ENCODE results near the gene GASK1A.
"Not testable (repeated sequence)": the region's sequence is repeated elsewhere in the genome, so short reads cannot be mapped to it uniquely, and the experiment has no call there.

GASK1A gene

DNA sequence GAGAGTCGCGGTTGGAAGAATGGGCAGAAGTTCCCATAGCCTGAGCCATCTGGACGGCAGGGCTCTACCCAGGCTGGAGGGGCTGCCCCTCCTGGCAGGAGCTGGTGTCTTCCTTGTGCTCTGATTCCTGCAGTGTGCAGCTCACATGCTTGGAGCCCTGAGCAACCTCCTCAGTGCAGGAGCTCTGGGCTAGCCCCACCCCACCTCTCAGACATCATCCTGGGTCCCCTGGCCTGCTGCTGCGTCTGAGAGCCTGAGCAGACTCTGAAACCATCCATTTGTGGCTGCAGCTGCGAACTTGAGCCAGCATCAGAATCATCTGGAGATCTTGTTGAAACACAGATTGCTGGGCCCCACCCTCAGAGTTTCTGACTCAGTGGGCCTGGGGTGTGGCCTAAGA, 84.0 kb downstream of the GASK1A start:
- DNase-seq: no peak

DNA sequence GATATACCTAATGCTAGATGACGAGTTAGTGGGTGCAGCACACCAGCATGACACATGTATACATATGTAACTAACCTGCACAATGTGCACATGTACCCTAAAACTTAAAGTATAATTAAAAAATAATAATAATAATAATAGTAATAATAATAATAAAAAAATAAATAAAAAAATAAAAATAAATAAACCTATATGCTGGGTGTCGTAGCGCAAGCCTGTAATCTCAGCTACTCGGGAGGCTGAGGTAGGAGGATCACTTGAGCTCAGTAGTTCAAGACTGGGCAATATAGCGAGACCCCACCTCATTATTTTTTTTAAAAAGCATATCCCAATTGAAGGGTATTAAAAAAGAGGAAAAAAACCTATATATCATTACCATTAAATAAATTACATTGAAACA, 91.6 kb downstream of the GASK1A start:
- not testable (repeated sequence) for DNase-seq

DNA sequence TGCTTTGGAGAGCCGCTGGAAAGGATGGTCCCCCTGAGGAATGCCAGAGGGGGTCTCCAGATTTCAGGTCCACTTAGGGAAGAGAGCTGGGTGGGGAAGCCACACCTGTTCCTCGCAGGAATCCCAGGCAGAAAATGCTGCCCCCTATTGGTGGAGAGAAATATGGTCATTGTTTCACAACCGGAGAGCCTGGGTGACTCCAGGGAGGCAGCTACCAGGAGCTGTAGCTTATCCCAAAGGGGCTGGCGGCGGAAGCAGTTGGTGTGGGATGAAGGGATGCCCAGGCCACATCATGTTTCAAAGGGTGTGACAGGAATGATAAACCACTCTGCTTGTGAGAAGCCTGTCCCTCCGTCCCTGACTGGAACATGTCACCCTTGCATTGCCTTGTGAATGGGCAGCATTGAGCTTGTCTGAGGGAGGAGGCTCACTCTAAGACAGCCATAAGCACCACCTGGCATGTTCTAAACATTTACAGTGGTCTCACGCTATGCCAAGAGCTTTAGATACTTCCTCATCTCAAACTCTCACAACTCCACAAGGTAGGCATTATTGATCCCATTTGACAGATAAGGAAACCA, 92.3 kb downstream of the GASK1A start:
- no peak for DNase-seq

DNA sequence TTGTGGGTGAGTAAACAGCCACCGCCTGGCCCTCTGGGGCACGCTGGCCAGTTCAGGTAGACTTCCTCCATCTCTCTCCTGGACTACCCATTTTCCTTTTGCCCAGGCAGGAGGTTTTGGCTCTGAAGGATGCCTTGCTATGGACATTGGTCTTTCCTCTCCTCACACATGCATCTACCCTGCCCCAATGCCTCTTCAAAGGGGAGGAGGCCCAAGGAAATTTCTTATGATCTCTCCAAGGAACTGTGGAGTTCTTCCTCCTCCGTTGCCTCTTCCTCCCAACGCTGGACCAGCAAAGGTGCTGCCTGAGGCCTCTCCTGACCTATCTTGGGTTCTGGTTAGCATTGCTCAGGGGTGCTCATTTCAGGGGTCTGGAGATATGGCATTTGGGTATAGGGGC, 93.2 kb downstream of the GASK1A start:
- no peak for DNase-seq

DNA sequence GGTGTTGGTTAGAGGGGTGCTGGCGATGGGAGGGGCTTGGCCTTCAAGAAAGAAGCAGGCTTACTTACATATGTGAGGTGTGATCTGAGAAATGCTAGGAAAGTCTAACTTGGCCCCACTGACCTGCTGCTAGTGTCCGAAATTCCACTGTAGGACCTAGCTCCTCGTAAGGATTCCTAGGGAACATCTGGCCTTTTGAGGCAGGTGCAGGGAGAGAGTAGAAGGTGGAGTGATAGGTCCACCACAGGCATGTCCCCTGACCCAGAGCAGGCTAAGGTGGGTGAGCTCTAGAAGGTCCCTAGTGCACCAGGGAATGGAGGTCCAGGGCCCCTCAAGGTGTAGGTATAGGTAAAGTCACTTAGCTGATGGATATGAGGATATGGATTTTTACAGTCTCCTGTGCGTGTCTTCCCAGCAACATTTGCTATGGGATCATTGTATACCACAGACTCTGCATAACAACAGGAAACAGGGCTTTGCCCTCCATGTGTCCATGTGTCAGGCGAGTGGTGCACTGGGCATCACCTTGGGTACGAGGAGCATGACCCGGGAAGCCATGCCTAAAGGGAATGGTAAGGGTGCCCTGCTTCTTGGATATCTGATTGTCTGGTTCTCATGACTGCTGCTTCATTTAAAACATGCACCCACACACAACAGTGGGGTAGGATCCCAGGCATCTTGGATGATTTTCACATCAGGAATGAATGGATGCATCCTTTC, 94.2 kb downstream of the GASK1A start:
- no peak for DNase-seq

DNA sequence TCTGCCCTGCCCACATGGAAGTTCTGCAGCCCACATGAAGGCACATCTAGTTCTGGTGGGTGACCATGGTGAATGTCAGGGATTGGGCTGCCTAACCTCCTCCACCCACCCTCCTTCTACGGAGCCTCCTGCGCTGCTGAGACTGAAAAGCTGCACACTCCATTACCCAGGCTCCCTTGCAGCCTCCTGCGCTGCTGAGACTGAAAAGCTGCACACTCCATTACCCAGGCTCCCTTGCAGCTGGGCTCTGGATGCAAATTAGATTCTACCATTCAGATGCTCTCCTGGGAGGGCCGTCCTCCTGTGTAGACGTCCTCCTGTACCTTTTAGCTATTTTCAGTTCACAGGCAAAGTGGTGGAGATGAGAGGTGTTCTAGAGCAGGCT, 94.7 kb downstream of the GASK1A start:
- no peak for DNase-seq

DNA sequence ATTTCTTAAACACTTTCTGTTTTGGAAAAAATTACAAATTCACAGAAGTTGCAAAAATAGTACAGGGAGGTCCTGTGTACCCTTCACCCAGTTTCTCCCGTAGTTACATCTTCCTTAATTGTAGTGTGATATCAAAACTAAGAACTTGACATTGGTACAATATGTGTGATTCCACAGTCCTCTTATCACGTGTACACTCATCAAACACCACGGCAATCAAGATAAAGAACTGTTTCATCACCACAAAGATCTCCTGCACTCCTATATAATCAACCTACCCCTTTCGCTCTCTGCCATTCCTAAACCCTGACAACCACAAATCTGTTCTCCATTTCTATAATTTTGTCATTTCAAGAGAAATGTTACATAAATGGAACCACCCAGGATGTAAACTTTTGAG, 95.4 kb downstream of the GASK1A start:
- DNase-seq: no peak

DNA sequence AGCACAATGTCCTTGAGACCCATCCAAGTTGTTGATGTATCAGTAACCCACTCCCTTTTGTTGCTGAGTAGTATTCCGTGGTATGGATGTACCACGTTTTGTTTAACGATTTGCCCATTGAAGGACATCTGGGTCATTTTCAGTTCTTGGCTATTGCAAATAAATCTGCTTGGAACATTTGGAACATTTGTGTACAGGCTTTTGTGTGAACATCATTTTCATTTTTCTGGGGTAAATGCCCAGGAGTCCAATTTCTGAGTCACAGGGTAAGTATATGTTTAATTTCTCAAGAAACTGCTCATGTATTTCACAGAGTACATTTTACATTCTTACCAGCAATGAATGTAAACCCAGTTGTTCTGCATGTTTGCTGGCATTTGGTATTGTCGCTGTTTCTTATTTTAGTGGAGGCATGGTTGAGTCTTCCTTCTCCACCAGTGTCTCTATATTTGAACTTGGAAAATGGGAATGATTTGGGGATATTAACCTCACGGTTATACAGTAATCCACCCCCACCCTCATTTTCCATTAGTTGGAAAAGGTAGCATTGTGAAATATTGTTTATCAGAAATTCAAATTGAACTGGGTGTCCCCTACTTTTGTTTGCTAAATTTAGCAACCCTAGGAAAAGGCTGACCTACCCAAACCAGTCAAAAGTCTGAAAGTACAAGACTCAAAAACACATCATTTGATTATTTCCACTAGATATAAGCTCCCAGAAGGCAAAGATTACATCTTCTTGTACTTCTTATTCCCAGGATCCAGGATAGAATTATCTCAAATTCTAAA, 96.0 kb downstream of the GASK1A start:
- DNase-seq: no peak

DNA sequence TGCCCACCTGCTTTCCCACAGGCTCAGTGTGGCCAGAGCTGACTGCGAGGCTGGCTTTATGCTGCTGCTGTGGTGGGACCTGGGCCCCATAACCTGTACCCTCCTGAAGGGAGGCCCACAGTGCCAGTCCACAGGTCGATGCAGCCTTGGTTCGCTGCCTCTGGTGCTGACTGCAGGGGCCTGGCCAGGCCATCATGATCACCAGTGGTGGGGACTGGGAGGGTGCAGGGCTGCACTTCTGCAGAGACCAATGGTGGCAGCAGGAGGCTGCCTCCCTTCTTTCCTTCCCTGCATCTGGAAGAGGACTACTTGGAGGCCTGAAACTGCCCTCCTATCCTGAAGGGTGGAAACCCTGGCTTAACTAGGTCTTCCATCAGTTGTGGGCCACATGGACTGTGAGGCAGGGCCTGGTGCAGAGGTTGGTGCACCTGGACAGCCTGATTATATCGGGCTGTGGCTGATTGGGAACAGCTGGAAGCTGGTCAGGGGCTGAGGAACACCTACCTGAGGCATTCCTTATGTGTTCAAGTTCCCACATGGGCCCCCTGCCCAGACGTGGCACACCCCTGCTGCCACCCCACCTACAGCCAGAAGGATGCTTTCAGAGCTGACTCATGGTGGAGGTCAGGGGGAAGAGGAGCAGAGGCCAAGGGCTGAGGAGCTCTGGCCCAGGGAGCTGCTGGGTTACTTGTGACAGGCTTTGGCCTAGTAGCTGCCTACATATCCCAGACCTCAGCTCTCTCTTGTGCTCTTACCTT, 97.0 kb downstream of the GASK1A start:
- DNase-seq: no peak

DNA sequence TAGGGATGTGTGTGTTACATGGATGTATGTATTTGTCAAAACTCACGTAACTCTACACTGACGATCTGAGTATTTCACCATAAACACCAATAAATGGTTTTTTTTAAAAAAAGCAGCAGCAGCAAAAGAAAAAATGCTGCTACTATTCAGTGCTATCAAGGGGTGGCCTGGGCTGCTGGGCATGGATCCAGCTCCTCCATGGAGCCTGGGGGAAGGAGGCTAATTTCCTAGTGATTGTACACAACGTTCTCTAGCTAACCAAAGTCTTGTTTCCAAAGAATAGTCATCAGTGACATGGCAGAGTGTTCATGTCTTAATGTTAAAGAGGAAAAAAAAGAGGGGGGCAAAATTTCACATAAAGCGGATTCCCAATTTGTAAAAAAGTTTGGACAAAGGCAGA, 97.7 kb downstream of the GASK1A start:
- DNase-seq: no peak

DNA sequence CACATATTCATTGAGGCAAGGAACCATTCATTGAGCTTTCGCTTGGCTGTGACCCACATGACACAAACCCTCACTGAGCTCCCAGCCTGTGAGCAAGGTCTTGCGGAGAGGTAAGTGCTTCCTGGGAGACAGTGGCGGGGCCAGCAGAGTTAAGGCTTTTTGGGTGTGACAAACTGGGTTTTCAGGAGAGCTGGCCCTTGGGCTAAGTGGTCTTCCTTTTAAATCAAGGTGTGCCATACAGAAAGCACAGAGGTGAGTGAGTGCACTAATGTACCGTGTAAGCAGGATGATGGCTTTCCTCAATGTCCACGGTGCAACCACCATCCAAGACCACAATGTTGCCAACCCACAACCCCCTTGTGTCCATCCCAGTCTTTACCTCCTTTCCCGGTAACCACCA, 98.2 kb downstream of the GASK1A start:
- no peak for DNase-seq

DNA sequence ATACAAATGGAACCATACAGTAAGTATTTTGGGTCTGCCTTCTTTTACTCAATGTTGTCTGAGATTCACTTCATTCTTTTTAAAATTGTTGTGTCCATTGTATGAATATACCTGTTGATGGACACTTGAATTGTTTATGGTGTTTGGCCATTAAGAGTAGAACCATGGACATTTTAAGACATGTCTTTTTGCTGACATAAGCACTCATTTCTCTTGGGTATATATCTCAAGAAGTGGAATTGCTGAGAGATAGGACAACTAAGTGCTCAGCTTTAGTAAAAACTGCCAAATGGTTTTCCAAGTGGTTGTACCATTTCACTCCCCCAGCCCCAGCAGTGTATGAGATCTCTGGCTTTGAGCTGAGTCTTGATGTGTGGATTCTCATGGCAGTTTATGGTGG, 98.6 kb downstream of the GASK1A start:
- DNase-seq: no peak

DNA sequence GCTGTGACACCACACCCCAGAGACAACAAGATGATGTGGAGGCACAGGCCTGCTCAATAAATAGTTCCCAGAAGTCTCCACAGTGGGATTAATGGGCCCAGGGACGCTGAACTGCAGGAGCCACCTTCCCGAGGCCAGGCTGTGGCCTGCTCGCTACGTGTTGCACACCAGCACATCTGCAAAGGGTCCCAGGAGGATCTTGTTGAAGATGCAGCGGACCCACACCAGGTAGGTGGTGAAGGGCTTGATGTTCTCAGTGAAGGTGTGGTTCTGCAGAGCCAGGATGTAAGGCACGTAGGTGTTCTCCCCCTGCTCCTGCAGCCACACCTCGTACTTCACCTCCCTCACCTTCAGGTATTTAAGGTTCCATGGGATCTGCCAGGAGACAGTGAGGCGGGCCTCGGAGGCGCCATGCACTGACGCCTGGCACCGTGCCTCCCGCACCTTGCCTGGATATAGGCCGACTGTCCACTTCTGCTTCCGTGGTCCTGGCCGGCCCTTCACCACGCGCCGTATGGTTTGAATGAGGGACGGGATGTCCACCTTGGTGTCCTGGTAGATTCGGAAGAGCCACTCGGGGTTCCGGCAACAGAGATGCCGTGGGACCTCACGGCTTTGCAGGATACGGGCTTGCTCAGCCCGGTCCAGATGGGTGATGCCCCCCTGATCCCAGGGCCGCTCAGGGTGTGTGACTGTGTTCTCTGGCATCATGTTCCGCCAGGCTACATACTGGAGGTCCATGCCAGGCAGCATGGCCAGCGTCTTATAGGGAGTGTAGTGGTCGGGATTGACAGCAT, 100.6 kb downstream of the GASK1A start:
- DNase-seq: no peak

DNA sequence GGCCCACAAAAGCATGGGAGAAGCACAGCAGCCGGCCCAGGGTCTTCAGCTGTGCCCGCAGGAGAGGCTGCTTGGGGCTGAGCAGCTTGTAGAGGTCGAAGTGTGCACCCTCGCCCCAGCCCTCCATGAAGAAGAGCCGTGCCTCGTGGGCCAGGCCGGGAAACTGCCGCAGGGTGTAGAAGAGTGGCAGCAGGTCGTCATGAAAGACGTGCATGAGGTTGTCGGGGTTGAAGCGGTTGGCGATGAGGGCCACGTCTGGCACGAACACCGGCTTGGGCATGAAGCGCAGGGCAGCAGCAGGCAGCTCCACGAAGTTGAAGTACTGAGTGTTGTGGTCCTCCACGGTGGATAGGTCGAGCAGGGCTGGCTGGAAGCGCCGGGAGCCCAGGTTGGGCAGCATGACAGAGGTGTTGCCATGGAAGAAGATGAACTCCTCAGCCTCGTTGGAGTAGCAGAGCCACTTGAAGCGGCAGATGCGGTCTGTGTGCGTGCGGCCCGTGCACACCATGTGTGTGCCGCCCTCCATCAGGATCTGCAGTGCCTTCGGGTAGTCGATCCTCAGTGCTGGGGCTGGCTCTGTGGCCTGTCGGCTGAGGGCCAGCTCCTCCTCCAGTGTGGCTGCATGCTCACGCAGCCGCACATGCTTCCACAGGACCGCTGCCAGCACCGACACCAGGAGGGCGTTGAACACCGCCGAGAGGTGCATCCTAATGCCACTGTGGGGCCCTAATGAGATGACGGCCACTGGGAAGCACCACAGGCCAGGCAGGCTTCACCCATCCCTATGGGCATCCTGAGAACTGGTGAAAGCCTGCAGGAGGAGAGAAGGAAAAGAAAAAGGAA, 101.8 kb downstream of the GASK1A start:
- DNase-seq: no peak

DNA sequence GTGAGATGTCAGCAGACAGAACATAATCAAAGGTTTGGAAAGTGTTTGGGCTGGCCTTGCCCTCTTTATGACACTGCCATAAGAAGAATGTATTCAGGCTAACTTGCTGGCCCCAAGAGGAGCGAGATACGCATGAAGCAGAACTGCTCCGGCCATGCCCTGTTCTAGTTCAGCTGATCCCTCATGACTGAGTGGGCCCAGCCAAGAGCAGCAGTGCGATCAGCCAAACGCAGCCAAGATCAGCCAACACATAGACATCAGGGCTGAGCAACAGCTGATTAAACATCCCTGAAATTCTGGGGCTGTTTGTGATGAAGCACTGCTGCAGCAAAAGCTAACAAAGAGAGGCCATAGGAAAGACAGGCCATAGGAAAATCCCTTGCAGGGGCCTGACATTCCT, 102.7 kb downstream of the GASK1A start:
- no peak for DNase-seq

DNA sequence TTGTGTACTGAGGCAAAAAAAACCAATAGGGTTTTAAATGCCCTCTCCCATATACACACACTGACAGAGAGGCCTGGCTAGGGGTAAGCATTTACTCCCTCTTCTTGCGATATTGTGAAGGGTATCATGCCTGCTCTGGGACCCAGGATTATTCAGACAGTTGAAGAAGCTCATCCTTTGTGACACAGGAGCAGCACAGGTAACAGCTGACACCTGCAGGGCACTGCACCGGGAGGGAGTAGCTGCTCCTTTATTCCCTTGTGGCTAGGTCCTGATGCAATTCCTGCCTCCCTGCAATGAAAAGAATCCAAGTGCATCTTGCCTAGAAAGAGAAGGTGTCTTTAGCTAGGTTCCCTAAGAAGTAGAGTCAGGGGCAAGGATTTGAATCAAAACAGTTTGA, 103.3 kb downstream of the GASK1A start:
- DNase-seq: no peak

DNA sequence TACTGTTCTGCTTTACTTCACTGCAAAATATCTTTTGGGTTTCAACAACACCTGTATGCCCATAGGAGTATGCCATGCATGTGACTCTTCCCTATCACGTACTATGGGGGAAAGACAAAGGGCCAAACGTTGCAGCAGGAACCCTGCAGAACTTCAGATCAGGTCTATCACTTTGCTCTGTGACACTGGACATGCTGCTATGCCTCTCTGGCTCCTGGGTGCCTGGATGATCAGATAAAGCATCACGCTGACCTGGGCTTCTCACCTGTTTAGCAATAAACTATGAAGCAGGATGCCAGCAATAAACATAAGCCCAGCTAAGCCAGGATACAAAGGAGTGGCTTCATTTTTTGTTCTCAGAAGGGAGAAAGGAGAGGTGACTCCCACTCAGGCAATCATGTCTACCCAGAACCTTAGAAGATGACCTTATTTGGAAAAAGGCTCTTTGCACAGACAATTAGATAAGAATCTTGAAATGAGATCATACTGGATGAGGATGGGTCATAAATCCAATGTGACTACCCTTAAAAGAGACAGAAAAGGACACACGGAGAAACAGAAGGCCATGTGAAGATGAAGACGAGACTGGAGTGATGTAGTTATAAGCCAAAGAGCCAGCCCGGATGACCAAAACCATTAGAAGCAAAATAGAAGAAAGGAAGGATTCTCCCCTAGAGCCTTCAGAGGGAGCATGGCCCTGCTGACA, 107.5 kb downstream of the GASK1A start:
- DNase-seq: no peak

DNA sequence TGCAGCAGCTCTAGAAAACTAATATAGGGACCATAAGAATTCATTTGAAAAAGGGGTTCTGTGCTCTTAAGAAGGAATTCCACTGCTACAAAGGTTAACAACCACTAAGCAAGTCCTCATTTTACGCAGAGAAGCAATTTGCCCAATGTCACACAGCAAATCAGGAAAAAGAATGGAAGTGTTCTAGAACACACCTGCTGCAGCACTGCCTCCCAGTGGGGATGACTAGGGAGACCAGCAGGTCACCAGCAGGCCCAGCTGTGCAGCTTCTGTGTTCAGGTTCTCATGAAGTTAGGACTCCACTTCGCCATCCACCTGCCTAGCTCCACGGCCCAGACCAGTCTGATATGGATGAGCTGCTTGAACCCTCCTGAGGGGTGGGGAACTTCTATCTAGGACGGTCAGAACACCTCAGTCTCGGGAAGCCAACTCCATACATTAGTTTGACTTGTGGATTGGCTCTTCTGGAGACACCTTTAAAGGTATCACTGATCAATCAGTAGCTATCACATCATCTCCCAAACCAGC, 108.2 kb downstream of the GASK1A start:
- no peak for DNase-seq

DNA sequence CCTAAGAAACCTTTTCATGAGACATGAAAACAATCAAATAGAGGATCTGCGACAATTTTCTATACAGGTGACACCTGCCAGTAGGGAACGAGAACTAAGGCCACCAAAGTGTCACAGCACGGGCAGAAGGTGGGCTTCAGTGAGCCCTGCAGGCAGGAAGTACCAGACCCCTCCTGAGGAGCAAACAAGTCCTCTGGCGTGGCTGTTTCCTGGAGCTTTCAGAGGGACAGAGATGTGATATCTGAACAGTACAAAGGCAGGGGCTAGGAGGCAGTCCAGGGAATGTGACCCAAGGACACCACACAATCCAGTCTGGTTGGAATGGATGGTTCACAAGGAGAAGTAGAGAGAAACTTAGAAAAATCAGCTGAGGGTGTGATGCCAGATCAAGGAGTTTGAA, 110.0 kb downstream of the GASK1A start:
- DNase-seq: no peak

DNA sequence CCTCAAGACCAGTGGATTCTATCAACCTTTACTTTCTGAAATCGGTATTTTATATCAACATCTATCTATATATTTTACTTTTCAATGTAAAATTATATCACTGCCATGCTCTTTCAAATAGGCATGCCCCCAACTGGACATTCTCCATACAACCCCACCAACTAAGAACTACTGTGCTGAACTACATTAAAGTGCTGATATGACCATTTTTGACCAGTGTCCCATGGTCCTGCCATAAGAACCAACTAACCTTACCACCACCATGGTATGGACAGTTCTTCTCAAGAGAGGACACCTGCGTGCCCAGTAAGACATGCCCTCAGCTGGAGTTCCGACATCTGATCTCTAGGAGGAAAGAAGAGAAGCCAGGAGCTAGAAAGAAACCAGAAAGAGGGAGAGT, 111.1 kb downstream of the GASK1A start:
- no peak for DNase-seq

DNA sequence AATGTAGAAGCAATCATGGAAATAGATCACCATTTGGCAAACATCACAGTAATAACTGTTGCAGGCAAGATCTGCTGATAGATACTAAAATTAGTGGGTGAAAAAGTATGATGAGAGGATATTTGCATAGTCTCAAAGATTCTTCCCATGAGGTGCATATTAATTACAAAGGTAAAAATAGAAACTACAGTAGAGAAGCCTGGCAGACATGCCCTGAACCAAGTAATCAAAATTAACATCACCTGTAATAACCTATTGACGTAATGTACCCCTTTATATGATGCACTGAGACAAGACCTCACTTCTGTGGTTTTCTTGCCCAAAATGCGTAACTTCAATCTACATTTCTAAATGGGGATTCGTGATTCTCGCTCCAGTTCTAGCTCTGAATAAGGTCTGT, 112.4 kb downstream of the GASK1A start:
- no peak for DNase-seq

Measured in DMS79 treated with DMSO at 0.1 percent for 48 hours (cell line).